KOPT-K1 (cell line): ENCODE data around the gene PIK3C2G.

Source experiments
- H3K27ac ChIP-seq: fragments of 200-600 bp; sonication (generic); 2 replicates; pipeline ENCODE4 v1.5.1; 2016; ENCODE audit warnings: antibody characterized with exemption, mild to moderate bottlenecking, low read depth, low read length; ENCODE audit not compliant: poor library complexity, severe bottlenecking
- H3K36me3 ChIP-seq: fragments of 200-600 bp; sonication (generic); 2 replicates; pipeline ENCODE4 v1.5.1; 2017; ENCODE audit warnings: antibody characterized with exemption, mild to moderate bottlenecking, low read length, moderate library complexity; ENCODE audit not compliant: insufficient read depth
- H3K9me3 ChIP-seq: fragments of 200-600 bp; sonication (generic); 2 replicates; pipeline ENCODE4 v1.5.1; 2017; ENCODE audit warnings: antibody characterized with exemption, low read length, mild to moderate bottlenecking; ENCODE audit not compliant: insufficient read depth, poor library complexity, severe bottlenecking

Gene PIK3C2G

DNA sequence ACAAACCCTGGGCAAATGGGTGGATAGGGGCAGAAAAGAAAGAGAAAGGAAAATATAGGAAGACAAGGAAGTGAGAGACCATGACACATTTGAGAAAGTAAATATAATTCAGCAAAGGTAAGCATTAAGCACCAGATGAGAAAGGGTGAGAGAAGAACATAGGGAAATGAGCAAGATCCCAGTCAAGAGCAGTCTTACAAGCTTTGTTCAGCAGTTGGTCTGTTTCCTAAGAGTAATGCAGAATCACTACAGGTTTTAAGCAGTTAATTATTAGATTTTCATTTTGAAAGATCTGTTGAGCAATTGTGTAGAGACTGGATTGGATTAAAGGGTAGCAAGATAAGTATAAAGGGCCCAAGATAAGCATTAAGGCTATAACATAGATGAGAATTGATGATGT, 330.2 kb downstream of the PIK3C2G start:
- Histone ChIP-seq H3K9me3 (no peaks in the 10 kb centered on the region), H3K36me3 (no peaks in the 10 kb centered on the region), H3K27ac (no peak overlapping the region)

DNA sequence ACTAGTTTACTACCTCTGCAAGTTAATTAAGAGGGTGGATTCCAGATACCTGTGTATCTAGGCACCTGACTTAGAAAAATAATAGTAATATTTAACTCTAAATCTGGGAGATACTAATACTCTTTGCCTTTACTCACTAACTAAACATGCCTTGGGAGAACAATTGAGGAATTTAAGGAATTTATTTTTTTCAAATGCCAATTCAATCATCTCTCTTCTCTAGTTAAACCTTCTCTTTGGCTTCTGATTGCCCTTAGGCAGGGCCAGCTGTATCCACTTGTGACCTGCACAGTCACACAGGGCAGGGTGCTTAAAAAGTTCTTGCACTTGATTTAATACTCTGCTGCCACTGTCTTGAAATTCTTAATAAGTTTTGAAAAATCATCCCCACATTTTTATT, 334.1 kb downstream of the PIK3C2G start:
- no peaks in the 10 kb centered on the region for H3K9me3 ChIP-seq
- no peaks in the 10 kb centered on the region for H3K36me3 ChIP-seq
- no peak overlapping the region for H3K27ac ChIP-seq

DNA sequence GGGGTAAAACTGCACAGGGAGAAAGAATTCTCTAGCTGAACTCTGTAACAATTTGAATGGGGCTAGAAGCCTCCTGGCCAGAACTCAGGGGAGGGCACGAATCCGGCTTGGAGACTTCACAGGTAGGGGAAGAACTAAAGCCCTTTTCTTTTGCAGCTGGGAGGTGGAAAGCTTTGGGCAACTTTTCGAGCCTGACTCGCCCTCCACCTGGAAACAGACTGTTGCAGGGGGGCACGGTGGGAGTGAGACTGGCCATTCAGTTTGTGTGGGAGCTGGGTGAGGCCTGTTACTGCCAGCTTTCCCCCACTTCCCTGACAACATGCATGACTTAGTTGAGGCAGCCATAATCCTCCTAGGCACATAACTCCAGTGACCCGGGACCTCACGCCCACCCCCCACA, 340.6 kb downstream of the PIK3C2G start:
- no peak overlapping the region for H3K27ac ChIP-seq
- H3K9me3 ChIP-seq = no peaks in the 10 kb centered on the region
- H3K36me3 ChIP-seq = no peaks in the 10 kb centered on the region

DNA sequence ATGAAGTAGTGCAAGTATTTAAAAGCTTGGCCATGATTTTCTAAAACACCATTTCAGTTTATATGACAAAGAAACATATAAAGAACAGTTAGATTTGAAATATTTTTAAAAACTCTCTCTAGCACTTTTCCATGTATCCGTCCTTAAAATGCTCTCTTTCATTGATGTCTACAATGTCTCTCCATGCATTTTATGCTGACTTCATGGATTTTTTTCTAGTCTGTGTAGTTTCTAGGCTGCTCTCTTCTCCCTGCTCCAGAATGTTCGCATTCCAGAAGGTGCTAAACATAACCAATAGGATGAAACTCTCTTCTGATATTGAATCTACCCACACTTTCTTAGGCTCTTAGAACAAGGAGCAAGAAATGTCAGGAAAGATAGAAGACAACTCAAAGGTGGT, 351.7 kb downstream of the PIK3C2G start:
- no peaks in the 10 kb centered on the region for H3K9me3 ChIP-seq
- no peak overlapping the region for H3K27ac ChIP-seq
- no peaks in the 10 kb centered on the region for H3K36me3 ChIP-seq

DNA sequence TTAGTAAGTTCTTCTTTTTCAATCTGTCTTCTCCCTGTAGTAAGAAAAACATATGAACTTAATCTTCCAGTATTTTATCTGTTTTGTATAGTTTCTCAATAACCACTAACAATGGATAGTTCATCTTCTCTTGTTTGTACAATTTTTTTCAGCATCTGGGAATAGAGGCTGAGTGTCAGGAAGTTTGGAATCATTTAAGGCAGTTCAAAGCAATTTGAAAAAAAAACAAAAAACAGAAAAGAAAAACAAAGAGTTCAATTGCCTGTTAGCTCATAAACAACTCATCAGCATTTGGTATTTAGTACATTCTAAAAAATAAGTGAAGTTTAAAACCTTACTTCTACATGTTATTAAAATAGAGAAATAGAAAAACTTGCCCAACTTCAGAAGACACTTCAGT, 359.7 kb downstream of the PIK3C2G start:
- Histone ChIP-seq H3K27ac (no peak overlapping the region), H3K36me3 (no peaks in the 10 kb centered on the region), H3K9me3 (no peaks in the 10 kb centered on the region)

GRCh38 chr12:18629445-18629844, 368.1 kb downstream of the PIK3C2G start:
- no peaks in the 10 kb centered on the region for H3K9me3 ChIP-seq
- H3K36me3 ChIP-seq = no peaks in the 10 kb centered on the region
- H3K27ac ChIP-seq = no peak overlapping the region

DNA sequence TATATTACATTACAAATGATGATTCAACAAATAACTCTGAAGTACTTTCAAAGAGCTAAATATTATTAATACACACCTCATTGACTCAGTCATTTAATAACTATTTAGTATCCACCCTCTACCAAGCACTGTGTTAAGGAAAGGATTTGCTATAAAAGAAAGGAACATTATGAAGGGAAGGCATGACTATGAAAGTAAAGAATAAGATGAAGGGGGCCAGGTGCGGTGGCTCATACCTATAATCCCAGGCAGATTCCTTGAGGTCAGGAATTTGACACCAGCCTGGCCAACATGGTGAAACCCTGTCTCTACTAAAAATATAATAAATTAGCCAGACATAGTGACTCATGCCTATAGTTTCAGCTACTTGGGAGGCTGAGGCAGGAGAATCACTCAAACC, 368.6 kb downstream of the PIK3C2G start:
- Histone ChIP-seq H3K27ac (no peak overlapping the region), H3K36me3 (no peaks in the 10 kb centered on the region), H3K9me3 (no peaks in the 10 kb centered on the region)

- Histone ChIP-seq H3K9me3 (no peaks in the 10 kb centered on the region), H3K36me3 (no peaks in the 10 kb centered on the region), H3K27ac (no peak overlapping the region)
Observed at GRCh38 chr12:18631339-18631738, 370.0 kb downstream of the PIK3C2G start.

GRCh38 chr12:18632848-18633247, 371.5 kb downstream of the PIK3C2G start:
- no peaks in the 10 kb centered on the region for H3K36me3 ChIP-seq
- H3K27ac ChIP-seq = no peak overlapping the region
- H3K9me3 ChIP-seq = no peaks in the 10 kb centered on the region

DNA sequence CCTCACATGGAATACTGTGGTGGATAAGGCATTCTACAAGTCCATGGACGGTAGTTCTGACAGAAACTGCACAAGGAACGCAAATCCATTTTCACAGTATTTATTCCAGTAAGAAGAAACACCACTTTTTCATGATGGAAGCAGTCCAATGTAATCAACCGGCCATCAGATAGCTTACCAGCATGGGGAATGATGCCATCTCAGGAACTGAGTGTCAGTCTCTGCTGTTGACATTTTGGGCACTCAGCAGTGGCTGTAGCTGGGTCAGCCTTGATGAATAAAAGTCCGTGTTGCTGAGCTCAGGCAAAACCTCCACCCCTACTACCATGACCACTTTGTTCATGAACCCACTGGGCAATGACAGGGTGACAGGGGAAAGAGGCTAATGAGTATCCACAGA, 373.1 kb downstream of the PIK3C2G start:
- no peaks in the 10 kb centered on the region for H3K36me3 ChIP-seq
- no peak overlapping the region for H3K27ac ChIP-seq
- H3K9me3 ChIP-seq = no peaks in the 10 kb centered on the region

- Histone ChIP-seq H3K36me3 (no peaks in the 10 kb centered on the region), H3K9me3 (no peaks in the 10 kb centered on the region)
Observed at GRCh38 chr12:18640321-18640955, 379.1 kb downstream of the PIK3C2G start.

DNA sequence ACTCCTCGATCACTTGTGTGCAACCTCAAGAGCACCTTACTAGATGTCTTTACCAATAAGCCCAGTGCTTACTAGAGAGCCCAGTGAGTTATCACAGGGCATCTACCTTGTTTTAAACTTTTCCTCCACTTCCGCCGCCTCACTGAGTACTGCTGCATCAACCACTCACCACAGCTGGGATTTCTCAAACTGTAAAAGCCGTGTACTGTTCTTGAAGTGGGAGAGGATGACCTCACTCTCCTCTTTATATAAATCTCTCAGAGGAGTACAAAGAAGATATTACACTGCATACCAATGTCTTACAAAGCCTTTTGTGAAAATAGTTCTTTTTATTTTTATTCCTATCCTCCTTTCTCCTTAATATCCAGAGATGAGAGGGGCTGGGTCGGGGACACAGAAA, 382.4 kb downstream of the PIK3C2G start:
- no peaks in the 10 kb centered on the region for H3K9me3 ChIP-seq
- H3K36me3 ChIP-seq = no peaks in the 10 kb centered on the region
- H3K27ac ChIP-seq = no peak overlapping the region

More at GRCh38 chr12:18640321-18640955, 379.1 kb downstream of the PIK3C2G start:
- H3K27ac ChIP-seq = no peak overlapping the region

DNA sequence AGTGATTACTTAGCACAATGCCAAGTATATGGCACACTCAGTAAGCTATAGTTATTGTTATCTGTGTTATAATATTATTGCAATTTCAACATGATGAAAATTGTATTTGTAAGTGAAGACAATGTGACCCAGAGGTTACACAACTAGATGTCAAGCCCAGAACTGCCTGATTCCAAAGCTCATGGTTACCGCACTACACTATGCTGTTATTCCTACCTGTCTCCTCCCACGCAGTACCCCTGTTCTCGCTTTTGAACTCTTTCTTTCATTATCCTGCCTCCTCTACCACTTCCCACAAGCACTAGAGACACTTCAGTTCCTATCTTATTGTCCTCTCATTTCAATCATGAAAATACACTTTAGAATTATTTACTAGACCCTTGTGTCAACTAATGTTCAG, 383.2 kb downstream of the PIK3C2G start:
- H3K9me3 ChIP-seq = no peaks in the 10 kb centered on the region
- no peak overlapping the region for H3K27ac ChIP-seq
- H3K36me3 ChIP-seq = no peaks in the 10 kb centered on the region

DNA sequence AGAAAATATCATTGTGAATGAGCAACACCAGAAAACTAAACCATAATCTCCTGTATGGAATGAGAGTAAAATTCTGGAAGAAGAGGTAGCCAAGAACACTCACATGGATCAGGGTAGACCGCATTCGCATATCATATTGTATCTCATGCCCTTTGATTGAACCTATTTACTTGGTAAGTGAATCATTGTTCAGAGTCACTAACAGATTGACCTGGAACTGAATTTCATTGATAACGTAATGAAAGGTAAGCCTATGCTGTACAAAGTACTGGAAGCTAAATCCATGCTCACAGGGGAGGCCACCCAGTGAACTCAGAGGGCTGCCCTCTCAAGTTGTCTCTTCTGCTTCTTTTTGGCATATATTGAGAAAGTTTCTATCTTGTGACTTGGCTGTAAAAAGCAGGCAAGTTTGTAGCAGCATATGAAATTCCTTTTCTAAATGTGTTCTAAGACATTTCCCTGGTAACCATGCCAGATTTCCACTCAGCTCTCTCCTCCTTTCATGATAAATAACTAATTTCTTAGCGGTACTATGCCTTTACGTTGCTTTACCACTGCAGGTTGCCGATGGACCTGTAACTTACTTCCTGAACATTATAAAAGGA, 385.1 kb downstream of the PIK3C2G start:
- H3K27ac ChIP-seq = no peak overlapping the region
- no peaks in the 10 kb centered on the region for H3K9me3 ChIP-seq
- no peaks in the 10 kb centered on the region for H3K36me3 ChIP-seq

DNA sequence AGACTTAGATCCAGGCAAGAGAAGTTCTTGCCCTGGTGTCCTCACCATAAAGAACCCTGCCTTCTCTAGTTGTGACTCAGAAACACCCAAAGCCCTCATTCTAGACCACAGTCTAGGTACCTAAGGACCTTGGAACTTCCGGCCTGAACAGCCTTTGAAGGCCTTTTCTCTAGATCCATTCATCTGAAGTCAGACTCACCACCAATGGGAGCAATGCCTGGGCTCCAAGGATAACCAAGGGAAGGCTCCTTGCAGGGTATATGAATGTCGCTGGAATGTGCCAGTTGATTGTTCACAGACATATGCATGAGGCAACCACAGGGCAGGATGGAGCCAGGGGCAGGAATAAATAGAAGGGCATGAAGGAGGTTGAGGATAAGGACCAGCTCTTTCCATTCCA, 390.2 kb downstream of the PIK3C2G start:
- no peak overlapping the region for H3K27ac ChIP-seq
- no peaks in the 10 kb centered on the region for H3K9me3 ChIP-seq
- H3K36me3 ChIP-seq = no peaks in the 10 kb centered on the region

- no peak overlapping the region for H3K27ac ChIP-seq
- no peaks in the 10 kb centered on the region for H3K36me3 ChIP-seq
- H3K9me3 ChIP-seq = no peaks in the 10 kb centered on the region
Observed at GRCh38 chr12:18652596-18652995, 391.3 kb downstream of the PIK3C2G start.
